Heart left ventricle (tissue), 16 donors: Measurements from ENCODE around the gene DLGAP4. TPM values are rescaled to one million over a fixed set of nuclear protein-coding genes. Genes with fewer than 3 reads are reported as not detected.

ENCODE experiments used
- ATAC-seq, 4 donors: fragments of 200-7000 bp; cut with Tn5 transposase; one replicate each; pipeline ENCODE4 v1.9.1; 2020 to 2022; ENCODE audit warnings: moderate library complexity in 4 of 4, mild to moderate bottlenecking in 3 of 4, moderate number of reproducible peaks in 1 of 4
- DNase-seq, 5 donors: peaks; one replicate each; pipeline ENCODE4 v3.0.0-alpha.2; 2020
- H3K27ac ChIP-seq, 12 donors: fragments of 200-600 bp; sonication (generic) in 4 of 12; one replicate each; pipeline versions ENCODE4 v1.5.0 to v1.8.0; 2016 to 2022; ENCODE audit warnings: mild to moderate bottlenecking in 2 of 12
- H3K27me3 ChIP-seq, 9 donors: fragments of 200-600 bp; sonication (generic) in 2 of 9; one replicate each; pipeline versions ENCODE4 v1.5.1 to v1.8.0; 2016 to 2022; ENCODE audit warnings: mild to moderate bottlenecking in 3 of 9
- H3K36me3 ChIP-seq, 9 donors: fragments of 200-600 bp; sonication (generic) in 2 of 9; one replicate each; pipeline versions ENCODE4 v1.5.0 to v1.8.0; 2018 to 2022; ENCODE audit warnings: mild to moderate bottlenecking in 2 of 9
- H3K4me1 ChIP-seq, 12 donors: fragments of 200-600 bp; sonication (generic) in 4 of 12; one replicate each; pipeline versions ENCODE4 v1.5.0 to v1.8.0; 2016 to 2022; ENCODE audit warnings: mild to moderate bottlenecking in 3 of 12
- H3K4me3 ChIP-seq, 12 donors: fragments of 200-600 bp; sonication (generic) in 4 of 12; one replicate each; pipeline versions ENCODE4 v1.5.0 to v1.8.0; 2017 to 2022; ENCODE audit warnings: mild to moderate bottlenecking in 9 of 12, moderate library complexity in 4 of 12
- H3K9me3 ChIP-seq, 12 donors: fragments of 200-600 bp; sonication (generic) in 4 of 12; one replicate each; pipeline versions ENCODE4 v1.5.0 to v1.8.0; 2016 to 2022; ENCODE audit warnings: mild to moderate bottlenecking in 1 of 12
- POLR2A ChIP-seq, 2 donors: fragments of 450-650 bp; IDR thresholded peaks; one replicate each; pipeline ENCODE4 v1.6.1; 2017; ENCODE audit warnings: antibody characterized with exemption in 2 of 2, mild to moderate bottlenecking in 2 of 2, moderate library complexity in 2 of 2
- WGBS, 4 donors: extraction: QIAGEN DNeasy Blood & Tissue Kit in 2 of 4; methylation state at CpG; one replicate each; pipeline versions ENCODE4 v1.1.5 to v1.1.7; 2013 to 2018; 5-methylcytosine and 5-hydroxymethylcytosine counted together
- intact Hi-C, 10 donors: fragments of 100-400 bp; cut with DNase I; formaldehyde crosslinking; loops; one replicate each; pipeline versions ENCODE4 v1.11.1 to v1.14.2; 2022
- polyA plus RNA-seq, 2 donors: library from polyadenylated mRNA; stranded (reverse); fragments of 200-250 nt; gene quantifications; one replicate each; pipeline ENCODE4 v1.2.3, GENCODE V29; 2013
- total RNA-seq, 9 donors: library from RNA; depleted of rRNA in 2 of 9; stranded (reverse); fragments of >200 nt in 2 of 9; fragmentation: NEBNext Ultra II Directional in 3 of 9; extraction: Animal tissue kit (Norgen Biotek cat#: 25700) in 3 of 9; gene quantifications; one replicate each; pipeline versions ENCODE4 v1.1.0 to v1.2.4, GENCODE V29; 2016 to 2023
- TF ChIP-seq, protein P1 (sequence below), 12 donors: fragments of 200-600 bp; sonication (generic) in 4 of 12; IDR thresholded peaks; one replicate each; pipeline versions ENCODE4 v1.5.0 to v1.8.0; 2018 to 2022; ENCODE audit warnings: antibody characterized with exemption in 12 of 12, mild to moderate bottlenecking in 5 of 12
- donor health status: ischemic (EF 13 %, LVEDD 7.1; RV severe dilation, severe dysfunction).
- donor health status: healthy with polysubstance abuse.
- donor health status: DM: no; HTN: yes; CAD: no.
- donor health status: DM: no; HTN: no; CAD: no.
- donor health status: ischemic (EF 25% LVEDD 6.9; RV normal size, moderate dysfunction).
- donor health status: ischemic (EF 25% LVEDD 5.7; RV mildly dilated, moderate dysfunction).
- donor health status: healthy.
- donor health status: DM: yes; HTN: yes; CAD: no.
- donor health status: ischemic (EF 35%, LVEDD 5.7; RV mildly dilated, moderate dysfunction).
- donor health status: nonischemic (EF 11% LVEDD 7.7; RV severe dilation, severe dysfunction).
- donor health status: DM: yes; HTN: yes; CAD: no.
- donor health status: PGD.
- donor health status: ischemic (EF 29% LVEDD 5.4; RV normal size, mild dysfunction).
- donor health status: nonischemic (EF 23%, LVEDD 6.1; RV moderate dilation, normal function).

The DLGAP4 gene
- total and polyA plus RNA-seq, 11 donors, result 25.6 to 76.7 (median 55.1) TPM

GRCh38 chr20:36498386-36499179 is 192.4 kb downstream of the DLGAP4 start:
- no peak for TF ChIP-seq POLR2A (IDR thresholded peaks at IDR 0.05)
- TF ChIP-seq, protein P1, sequence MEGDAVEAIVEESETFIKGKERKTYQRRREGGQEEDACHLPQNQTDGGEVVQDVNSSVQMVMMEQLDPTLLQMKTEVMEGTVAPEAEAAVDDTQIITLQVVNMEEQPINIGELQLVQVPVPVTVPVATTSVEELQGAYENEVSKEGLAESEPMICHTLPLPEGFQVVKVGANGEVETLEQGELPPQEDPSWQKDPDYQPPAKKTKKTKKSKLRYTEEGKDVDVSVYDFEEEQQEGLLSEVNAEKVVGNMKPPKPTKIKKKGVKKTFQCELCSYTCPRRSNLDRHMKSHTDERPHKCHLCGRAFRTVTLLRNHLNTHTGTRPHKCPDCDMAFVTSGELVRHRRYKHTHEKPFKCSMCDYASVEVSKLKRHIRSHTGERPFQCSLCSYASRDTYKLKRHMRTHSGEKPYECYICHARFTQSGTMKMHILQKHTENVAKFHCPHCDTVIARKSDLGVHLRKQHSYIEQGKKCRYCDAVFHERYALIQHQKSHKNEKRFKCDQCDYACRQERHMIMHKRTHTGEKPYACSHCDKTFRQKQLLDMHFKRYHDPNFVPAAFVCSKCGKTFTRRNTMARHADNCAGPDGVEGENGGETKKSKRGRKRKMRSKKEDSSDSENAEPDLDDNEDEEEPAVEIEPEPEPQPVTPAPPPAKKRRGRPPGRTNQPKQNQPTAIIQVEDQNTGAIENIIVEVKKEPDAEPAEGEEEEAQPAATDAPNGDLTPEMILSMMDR (IDR thresholded peaks at IDR 0.05), result no peak
- Histone ChIP-seq H3K27me3 (no peaks in the 10 kb centered on the region), H3K27ac (peak overlapping the region; percentile 27 to 91 (median 69)), H3K36me3 (peaks cover 0 to 81% (median 73%) of the 10 kb centered on the region in 9 donors), H3K4me1 (peaks cover under 1 to 62% (median 29%) of the 10 kb centered on the region in 12 donors), H3K4me3 (no peak overlapping the region), H3K9me3 (no peaks in the 10 kb centered on the region)
- intact Hi-C loops, result loop anchor here in 3 of 10 donors (5.0 kb wide), 2 partner anchors 36 to 44 kb away; partner anchors contain the start of gene MYL9 (in 2 of the 3)
- ATAC-seq (peak; percentile 89 to 94 (median 92)), DNase-seq (peak; percentile 69 to 89 (median 73))
- 41 to 60% (median 54%) methylated on average over 13 to 14 of the region's 14 CpGs for WGBS, 4 donors

- H3K9me3 ChIP-seq, result no peaks in the 10 kb centered on the region
- H3K4me3 ChIP-seq, result no peak overlapping the region
- DNase-seq (no peak), ATAC-seq (no peak)
- H3K36me3 ChIP-seq, result peaks cover 0 to 88% (median 80%) of the 10 kb centered on the region in 9 donors
- WGBS, 4 donors, result 82 to 90% (median 88%) methylated on average over 26 of the region's 26 CpGs
- intact Hi-C loops, result loop anchor here in 3 of 10 donors (5.0 kb wide), 2 partner anchors 37 to 43 kb away; partner anchors contain the start of gene MYL9 (in 2 of the 3)
- no peaks in the 10 kb centered on the region for H3K27me3 ChIP-seq
- no peak for TF ChIP-seq POLR2A (IDR thresholded peaks at IDR 0.05)
- TF ChIP-seq, protein P1 (IDR thresholded peaks at IDR 0.05), result no peak
- peak overlapping the region in 11 of 12 donors; percentile 27 to 91 (median 71) for H3K27ac ChIP-seq
- peaks cover 0 to 56% (median 23%) of the 10 kb centered on the region in 12 donors for H3K4me1 ChIP-seq
These were observed 193.1 kb downstream of the DLGAP4 start for GRCh38 chr20:36499211-36499610.

DNA sequence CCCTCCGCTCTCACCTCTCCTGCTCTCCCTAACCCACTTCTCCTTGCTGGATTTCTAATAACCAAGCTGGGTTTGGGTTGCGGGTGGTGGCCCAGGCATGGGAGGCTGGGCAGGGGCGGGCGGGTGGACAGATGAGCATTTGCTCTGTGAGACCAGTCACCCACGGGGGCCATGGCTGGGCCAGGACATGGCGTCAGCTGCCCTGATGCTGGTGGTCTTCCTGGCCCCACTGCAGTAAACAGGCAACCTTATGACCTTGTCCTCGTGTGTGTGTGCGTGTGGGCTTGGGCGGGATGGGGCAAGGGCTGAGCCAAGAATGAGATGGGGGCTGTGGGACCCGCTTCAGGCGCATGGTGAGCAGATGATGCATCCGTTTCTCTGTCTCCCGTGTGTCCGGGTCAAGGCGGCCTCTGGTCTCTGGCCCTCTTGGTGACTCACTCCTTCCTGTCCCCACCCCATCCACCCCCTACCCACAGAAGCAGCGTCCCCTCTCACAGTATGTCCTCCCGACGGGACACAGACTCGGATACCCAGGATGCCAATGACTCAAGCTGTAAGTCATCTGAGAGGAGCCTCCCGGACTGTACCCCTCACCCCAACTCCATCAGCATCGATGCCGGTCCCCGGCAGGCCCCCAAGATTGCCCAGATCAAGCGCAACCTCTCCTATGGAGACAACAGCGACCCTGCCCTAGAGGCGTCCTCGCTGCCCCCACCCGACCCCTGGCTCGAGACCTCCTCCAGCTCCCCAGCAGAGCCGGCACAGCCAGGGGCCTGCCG is 193.8 kb downstream of the DLGAP4 start:
- ATAC-seq (no peak), DNase-seq (no peak)
- TF ChIP-seq, protein P1 (IDR thresholded peaks at IDR 0.05), result no peak
- TF ChIP-seq POLR2A (IDR thresholded peaks at IDR 0.05), result no peak
- intact Hi-C loops, result loop anchor here in 3 of 10 donors (5.0 kb wide), 2 partner anchors 38 to 42 kb away; partner anchors contain the start of gene MYL9 (in 2 of the 3)
- Histone ChIP-seq H3K4me3 (no peak overlapping the region), H3K27me3 (no peaks in the 10 kb centered on the region), H3K36me3 (peaks cover 0 to 95% (median 87%) of the 10 kb centered on the region in 9 donors), H3K4me1 (peaks cover 0 to 49% (median 20%) of the 10 kb centered on the region in 12 donors), H3K27ac (peak overlapping the region in 2 of 12 donors; percentile 86 to 91), H3K9me3 (no peaks in the 10 kb centered on the region)
- 80 to 86% (median 85%) methylated on average over 15 to 31 of the region's 31 CpGs for WGBS, 4 donors
